SU-DHL-6 (cell line): ENCODE results near the gene SLC7A10.
"Not testable (repeated sequence)": the region's sequence is repeated elsewhere in the genome, so short reads cannot be mapped to it uniquely, and the experiment has no call there.

Source experiments
- H2AFZ ChIP-seq: fragments of 200-600 bp; sonication (generic); 2 replicates; pipeline ENCODE4 v1.6.1; 2014; ENCODE audit warnings: low read depth, mild to moderate bottlenecking, moderate library complexity, mixed read lengths, antibody characterized with exemption, low read length; ENCODE audit not compliant: severe bottlenecking
- H3F3A ChIP-seq: fragments of 200-600 bp; shearing (Covaris generic); 2 replicates; pipeline ENCODE4 v1.6.0; 2016; ENCODE audit warnings: antibody characterized with exemption, mild to moderate bottlenecking; ENCODE audit not compliant: insufficient read depth
- H3K27ac ChIP-seq: fragments of 200-600 bp; sonication (generic); 2 replicates; pipeline ENCODE4 v1.5.1; 2016; ENCODE audit warnings: low read depth, mild to moderate bottlenecking, low read length, moderate library complexity, mixed read lengths
- H3K27me3 ChIP-seq: fragments of 200-600 bp; sonication (generic), shearing (Covaris generic); 2 replicates; pipeline ENCODE4 v1.6.0; 2014; ENCODE audit warnings: mild to moderate bottlenecking, low read length
- H3K36me3 ChIP-seq: fragments of 200-600 bp; sonication (generic); 2 replicates; pipeline ENCODE4 v1.6.1; 2014; ENCODE audit warnings: mild to moderate bottlenecking, low read length, mixed read lengths
- H3K4me2 ChIP-seq: fragments of 300-600, 200-600 bp; shearing (Covaris generic), sonication (generic); 2 replicates; pipeline ENCODE4 v1.6.0; 2014; ENCODE audit warnings: low read length, low read depth, mild to moderate bottlenecking; ENCODE audit not compliant: poor library complexity, severe bottlenecking
- H3K4me3 ChIP-seq: fragments of 200-600 bp; sonication (generic); 2 replicates; pipeline ENCODE4 v1.5.1; 2014; ENCODE audit warnings: antibody characterized with exemption, low read length, mild to moderate bottlenecking, mixed read lengths; ENCODE audit not compliant: insufficient read depth, poor library complexity, severe bottlenecking
- H3K79me2 ChIP-seq: fragments of 200-600 bp; sonication (generic); 2 replicates; pipeline ENCODE4 v1.6.1; 2014; ENCODE audit warnings: mild to moderate bottlenecking, low read length, moderate library complexity; ENCODE audit not compliant: insufficient read depth
- H3K9ac ChIP-seq: fragments of 200-600 bp; sonication (generic); 2 replicates; pipeline ENCODE4 v1.7.0; 2014; ENCODE audit warnings: mild to moderate bottlenecking, low read length
- H3K9me2 ChIP-seq: fragments of 200-600 bp; sonication (generic); replicated peaks from 2 replicates; pipeline ENCODE4 v1.6.1; 2014; ENCODE audit warnings: low read length; ENCODE audit not compliant: insufficient read depth
- H3K9me3 ChIP-seq: fragments of 200-600 bp; sonication (generic); 2 replicates; pipeline ENCODE4 v1.6.1; 2014; ENCODE audit warnings: low read length, mixed read lengths; ENCODE audit not compliant: insufficient read depth
- H4K20me1 ChIP-seq: fragments of 200-600 bp; sonication (generic); 2 replicates; pipeline ENCODE4 v1.6.1; 2014; ENCODE audit warnings: low read depth, mild to moderate bottlenecking, antibody characterized with exemption, low read length, moderate library complexity, mixed read lengths
- EZH2phosphoT487 ChIP-seq: fragments of 200-600 bp; sonication (generic), shearing (Covaris generic); conservative IDR thresholded peaks from 2 replicates; pipeline ENCODE4 v1.6.1; 2018; ENCODE audit warnings: mild to moderate bottlenecking, antibody characterized with exemption, low read length, moderate library complexity, mixed read lengths
- TF ChIP-seq, protein P1 (sequence below): fragments of 200-600 bp; sonication (generic); IDR thresholded peaks from one replicate; pipeline ENCODE4 v1.5.1; 2017; ENCODE audit warnings: antibody characterized with exemption, mild to moderate bottlenecking, low read length, moderate library complexity; ENCODE audit not compliant: insufficient read depth, poor library complexity, severe bottlenecking

Gene SLC7A10

DNA sequence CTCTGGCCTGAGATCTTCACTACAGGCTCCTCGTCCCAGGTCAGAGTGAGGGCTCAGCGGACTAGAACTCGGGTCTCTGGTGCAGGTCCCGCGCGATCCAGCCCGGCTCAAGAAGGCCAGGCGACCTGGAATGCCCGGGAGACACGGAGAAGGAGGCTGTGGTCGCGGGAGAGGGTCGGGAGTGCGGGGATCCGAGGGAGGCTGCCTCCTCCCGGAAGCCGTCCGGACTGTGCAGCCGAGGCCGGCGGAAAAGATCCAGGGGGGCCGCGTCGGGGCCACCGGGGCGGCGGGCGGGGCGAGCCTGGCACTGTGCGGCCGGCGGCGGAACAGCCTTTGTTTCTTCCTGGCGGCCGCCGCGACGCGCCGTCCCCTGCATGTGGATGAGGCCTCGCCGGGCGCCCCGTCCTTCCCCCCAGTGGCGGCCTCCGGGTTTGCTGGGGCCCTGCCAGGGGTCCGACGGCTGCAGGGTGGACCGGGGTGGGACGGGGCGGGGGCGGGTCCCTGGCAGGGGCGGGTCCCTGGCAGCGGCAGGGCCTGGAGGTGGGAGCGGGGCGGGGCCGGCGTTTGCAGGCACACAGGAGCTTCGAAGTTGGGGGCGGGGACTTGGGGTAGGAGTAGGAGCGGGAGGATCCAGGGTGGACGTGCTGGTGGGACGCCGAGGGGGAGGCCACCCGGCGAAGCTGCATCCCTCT, 1.0 kb upstream of the SLC7A10 start:
- Histone ChIP-seq H3K9me3 (0 out of 2 replicates have a peak, but pooled peaks cover 7% of the 10 kb centered on the region), H4K20me1 (no peaks in the 10 kb centered on the region), H3K36me3 (no peaks in the 10 kb centered on the region), H3F3A (no peaks in the 10 kb centered on the region), H3K27me3 (no peaks in the 10 kb centered on the region), H3K79me2 (no peaks in the 10 kb centered on the region), H3K9ac (no peak overlapping the region), H2AFZ (no peak overlapping the region), H3K4me2 (no peak overlapping the region), H3K9me2 (no peaks in the 10 kb centered on the region), H3K4me3 (no peak overlapping the region), H3K27ac (no peak overlapping the region)
- no peak for TF ChIP-seq EZH2phosphoT487
- TF ChIP-seq, protein P1, sequence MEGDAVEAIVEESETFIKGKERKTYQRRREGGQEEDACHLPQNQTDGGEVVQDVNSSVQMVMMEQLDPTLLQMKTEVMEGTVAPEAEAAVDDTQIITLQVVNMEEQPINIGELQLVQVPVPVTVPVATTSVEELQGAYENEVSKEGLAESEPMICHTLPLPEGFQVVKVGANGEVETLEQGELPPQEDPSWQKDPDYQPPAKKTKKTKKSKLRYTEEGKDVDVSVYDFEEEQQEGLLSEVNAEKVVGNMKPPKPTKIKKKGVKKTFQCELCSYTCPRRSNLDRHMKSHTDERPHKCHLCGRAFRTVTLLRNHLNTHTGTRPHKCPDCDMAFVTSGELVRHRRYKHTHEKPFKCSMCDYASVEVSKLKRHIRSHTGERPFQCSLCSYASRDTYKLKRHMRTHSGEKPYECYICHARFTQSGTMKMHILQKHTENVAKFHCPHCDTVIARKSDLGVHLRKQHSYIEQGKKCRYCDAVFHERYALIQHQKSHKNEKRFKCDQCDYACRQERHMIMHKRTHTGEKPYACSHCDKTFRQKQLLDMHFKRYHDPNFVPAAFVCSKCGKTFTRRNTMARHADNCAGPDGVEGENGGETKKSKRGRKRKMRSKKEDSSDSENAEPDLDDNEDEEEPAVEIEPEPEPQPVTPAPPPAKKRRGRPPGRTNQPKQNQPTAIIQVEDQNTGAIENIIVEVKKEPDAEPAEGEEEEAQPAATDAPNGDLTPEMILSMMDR, result no peak

DNA sequence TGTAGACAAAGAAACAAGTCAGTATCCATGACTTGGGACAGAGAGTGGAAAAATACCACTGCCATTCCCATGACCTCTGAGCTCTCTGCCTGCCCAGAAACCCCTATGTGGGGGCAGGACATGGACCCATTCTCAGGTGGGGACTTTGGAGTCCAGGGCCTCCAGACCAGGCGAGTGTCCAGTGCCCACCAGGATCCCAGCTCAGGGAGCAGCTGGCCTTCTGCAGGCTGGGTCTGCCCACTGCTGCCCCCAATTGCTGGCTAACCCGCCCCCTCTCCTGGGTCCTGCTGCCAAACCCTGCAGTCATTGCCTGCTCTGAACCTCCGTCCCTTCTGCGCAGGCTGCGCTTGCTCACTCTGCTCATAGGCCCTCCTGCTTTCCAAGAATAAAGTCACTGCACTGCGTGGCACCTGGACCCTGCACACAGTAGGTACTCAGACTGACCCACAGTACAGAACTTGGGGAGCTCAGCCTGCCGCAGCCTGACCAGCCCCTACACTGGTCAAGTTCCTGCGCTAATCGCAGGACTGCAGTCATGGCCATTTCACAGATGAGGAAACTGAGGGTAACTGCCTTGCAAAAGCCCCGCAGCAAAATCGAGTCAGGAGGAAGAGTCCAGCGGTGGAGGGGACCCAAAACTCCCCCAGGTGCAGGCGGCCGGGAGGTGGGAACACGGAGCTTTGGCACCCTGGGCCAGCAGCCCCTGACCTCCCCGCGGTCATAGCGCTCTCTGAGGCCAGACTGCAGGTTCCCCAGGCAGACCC, 774 bp downstream of the SLC7A10 start:
- Histone ChIP-seq H3K9me3 (0 out of 2 replicates have a peak, but pooled peaks cover 7% of the 10 kb centered on the region), H3K36me3 (no peaks in the 10 kb centered on the region), H3K4me3 (no peak overlapping the region), H3K79me2 (no peaks in the 10 kb centered on the region), H4K20me1 (no peaks in the 10 kb centered on the region), H3K4me2 (no peak overlapping the region), H2AFZ (no peak overlapping the region), H3F3A (no peaks in the 10 kb centered on the region), H3K27ac (no peak overlapping the region), H3K27me3 (no peaks in the 10 kb centered on the region), H3K9me2 (no peaks in the 10 kb centered on the region), H3K9ac (no peak overlapping the region)
- TF ChIP-seq EZH2phosphoT487, result no peak
- TF ChIP-seq, protein P1, result no peak

DNA sequence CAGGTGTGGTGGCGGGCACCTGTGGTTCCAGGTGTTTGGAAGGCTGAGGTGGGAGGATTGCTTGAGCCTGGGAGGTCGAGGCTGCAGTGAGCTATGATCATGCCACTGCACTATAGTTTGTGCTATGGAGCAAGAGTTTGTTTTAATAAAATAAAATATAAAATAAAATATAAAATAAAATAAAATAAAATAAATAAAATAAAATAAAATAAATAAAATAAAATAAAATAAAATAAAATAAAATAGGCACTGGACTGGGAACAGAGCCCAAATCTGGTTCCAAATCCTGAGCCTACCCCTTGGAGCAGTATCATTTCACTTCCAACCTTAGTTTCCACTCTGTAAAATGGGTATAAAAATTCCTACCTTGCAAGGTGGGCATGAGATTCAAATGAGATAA, 3.4 kb downstream of the SLC7A10 start:
- not testable (repeated sequence) for H3K4me3 ChIP-seq, H3K9ac ChIP-seq, H3K36me3 ChIP-seq, H3F3A ChIP-seq, H3K9me3 ChIP-seq, H2AFZ ChIP-seq, H3K27ac ChIP-seq, H3K79me2 ChIP-seq, H3K9me2 ChIP-seq, H4K20me1 ChIP-seq, H3K4me2 ChIP-seq, H3K27me3 ChIP-seq

DNA sequence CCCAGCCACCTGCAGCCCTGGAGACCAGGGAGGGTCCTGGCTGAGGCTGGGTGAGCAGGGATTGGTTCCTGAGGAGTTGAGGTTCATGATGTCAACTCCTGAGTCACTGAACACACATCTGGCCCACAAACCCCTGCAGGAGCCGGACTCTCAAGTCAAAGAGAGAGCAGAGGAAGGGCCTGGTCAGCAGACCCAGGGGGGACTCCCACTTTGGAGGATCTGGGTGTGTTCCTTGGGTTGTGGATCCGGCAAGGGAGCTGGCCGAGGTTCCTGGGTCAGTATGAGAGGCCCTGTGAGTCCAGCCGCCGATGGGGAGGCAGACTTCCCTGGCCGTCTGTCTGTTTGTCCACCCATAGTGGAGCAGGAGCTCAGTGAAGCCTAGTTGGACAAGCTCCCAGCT, 4.0 kb downstream of the SLC7A10 start:
- Histone ChIP-seq H3K9ac (no peak overlapping the region), H3K4me2 (no peak overlapping the region), H3K36me3 (no peaks in the 10 kb centered on the region), H3K27ac (no peak overlapping the region), H3K79me2 (no peaks in the 10 kb centered on the region), H2AFZ (no peak overlapping the region), H4K20me1 (no peaks in the 10 kb centered on the region), H3K9me3 (no peaks in the 10 kb centered on the region), H3K27me3 (no peaks in the 10 kb centered on the region), H3K9me2 (no peaks in the 10 kb centered on the region), H3F3A (no peaks in the 10 kb centered on the region), H3K4me3 (no peak overlapping the region)
- TF ChIP-seq EZH2phosphoT487, result no peak
- TF ChIP-seq, protein P1, result no peak
